MG63 (cell line): ENCODE results near the gene PAWR. TPM values are rescaled to one million over a fixed set of nuclear protein-coding genes. Genes with fewer than 3 reads are reported as not detected.
"Not testable (repeated sequence)": the region's sequence is repeated elsewhere in the genome, so short reads cannot be mapped to it uniquely, and the experiment has no call there.

ENCODE experiments used
- DNase-seq: peaks from one replicate; pipeline ENCODE4 v3.0.0-alpha.2; 2020
- H3K27me3 ChIP-seq: fragments of 250-450 bp; sonication (Bioruptor Pico); 2 replicates; pipeline ENCODE4 v1.5.1; 2020; ENCODE audit warnings: mild to moderate bottlenecking, moderate library complexity
- H3K36me3 ChIP-seq: fragments of 250-450 bp; sonication (Bioruptor Pico); 2 replicates; pipeline ENCODE4 v1.5.1; 2020; ENCODE audit warnings: mild to moderate bottlenecking, moderate library complexity
- H3K4me3 ChIP-seq: fragments of 250-450 bp; sonication (Bioruptor Pico); 2 replicates; pipeline ENCODE4 v1.5.1; 2020; ENCODE audit warnings: mild to moderate bottlenecking, moderate library complexity
- H3K9me3 ChIP-seq: fragments of 250-450 bp; sonication (Bioruptor Pico); 2 replicates; pipeline ENCODE4 v1.5.1; 2020; ENCODE audit warnings: mild to moderate bottlenecking, moderate library complexity
- total RNA-seq: library from RNA; depleted of rRNA; stranded (reverse); fragments of >200 nt; shearing (Covaris generic); gene quantifications from 2 replicates; pipeline ENCODE4 v1.2.3, GENCODE V29; 2014; ENCODE audit warnings: low replicate concordance

PAWR gene
- total RNA-seq, 1 experiment from 2014 or later, result 80.3 TPM

DNA sequence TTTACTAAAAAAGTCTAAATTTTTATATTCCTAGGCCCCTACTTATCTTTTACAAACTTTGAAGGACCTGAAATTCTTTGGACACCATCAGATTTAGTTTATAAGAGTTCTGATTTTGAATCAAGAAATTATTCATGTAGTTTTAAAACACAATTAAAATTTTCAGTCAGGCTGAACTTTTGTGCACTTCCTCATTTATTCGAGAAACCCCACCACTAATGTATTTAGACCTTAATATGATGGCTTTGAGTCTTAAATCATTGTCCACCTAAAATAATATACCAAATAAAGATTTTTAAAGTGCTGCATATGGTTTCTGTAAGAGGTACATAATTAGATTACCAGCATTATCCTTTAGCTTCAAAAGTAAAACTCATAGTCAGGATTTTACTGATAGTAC lies 103.4 kb downstream of the PAWR start:
- no peak for DNase-seq
- Histone ChIP-seq H3K4me3 (no peak overlapping the region), H3K36me3 (peaks cover 58% of the 10 kb centered on the region), H3K9me3 (no peaks in the 10 kb centered on the region), H3K27me3 (no peaks in the 10 kb centered on the region)

GRCh38 chr12:79585147-79585546 lies 105.6 kb downstream of the PAWR start:
- Histone ChIP-seq H3K36me3 (peaks cover 56% of the 10 kb centered on the region), H3K27me3 (no peaks in the 10 kb centered on the region), H3K4me3 (no peak overlapping the region), H3K9me3 (no peaks in the 10 kb centered on the region)
- no peak for DNase-seq

DNA sequence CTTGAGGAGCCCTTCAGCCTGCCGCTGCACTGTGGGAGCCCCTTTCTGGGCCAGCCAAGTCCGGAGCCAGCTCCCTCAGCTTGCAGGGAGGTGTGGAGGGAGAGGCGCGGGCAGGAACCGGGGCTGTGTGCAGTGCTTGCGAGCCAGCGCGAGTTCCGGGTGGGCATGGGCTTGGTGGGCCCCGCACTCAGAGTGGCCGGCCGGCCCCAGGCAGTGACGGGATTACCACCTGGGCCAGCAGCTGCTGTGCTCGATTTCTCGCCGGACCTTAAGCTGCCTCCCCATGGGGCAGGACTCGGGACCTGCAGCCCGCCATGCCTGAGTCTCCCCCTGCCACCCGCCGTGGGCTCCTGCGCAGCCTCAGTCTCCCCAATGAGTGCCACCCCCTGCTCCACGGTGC lies 116.9 kb downstream of the PAWR start:
- DNase-seq, result no peak
- Histone ChIP-seq H3K4me3 (no peak overlapping the region), H3K36me3 (peaks cover 54% of the 10 kb centered on the region), H3K27me3 (no peaks in the 10 kb centered on the region), H3K9me3 (peaks cover 16% of the 10 kb centered on the region)

GRCh38 chr12:79569679-79570078 lies 121.1 kb downstream of the PAWR start:
- Histone ChIP-seq H3K9me3 (peaks cover 13% of the 10 kb centered on the region), H3K36me3 (peaks cover 73% of the 10 kb centered on the region), H3K4me3 (no peak overlapping the region), H3K27me3 (no peaks in the 10 kb centered on the region)
- DNase-seq, result no peak

GRCh38 chr12:79567175-79567563 lies 123.6 kb downstream of the PAWR start:
- Histone ChIP-seq H3K36me3 (peaks cover 77% of the 10 kb centered on the region), H3K27me3 (no peaks in the 10 kb centered on the region), H3K9me3 (peaks cover 6% of the 10 kb centered on the region), H3K4me3 (no peak overlapping the region)
- no peak for DNase-seq

GRCh38 chr12:79566452-79567174 lies 124.2 kb downstream of the PAWR start:
- H3K9me3 ChIP-seq, result peaks cover 8% of the 10 kb centered on the region
- H3K4me3 ChIP-seq, result no peak overlapping the region
- H3K36me3 ChIP-seq, result peaks cover 77% of the 10 kb centered on the region
- no peak for DNase-seq
- H3K27me3 ChIP-seq, result no peaks in the 10 kb centered on the region

DNA sequence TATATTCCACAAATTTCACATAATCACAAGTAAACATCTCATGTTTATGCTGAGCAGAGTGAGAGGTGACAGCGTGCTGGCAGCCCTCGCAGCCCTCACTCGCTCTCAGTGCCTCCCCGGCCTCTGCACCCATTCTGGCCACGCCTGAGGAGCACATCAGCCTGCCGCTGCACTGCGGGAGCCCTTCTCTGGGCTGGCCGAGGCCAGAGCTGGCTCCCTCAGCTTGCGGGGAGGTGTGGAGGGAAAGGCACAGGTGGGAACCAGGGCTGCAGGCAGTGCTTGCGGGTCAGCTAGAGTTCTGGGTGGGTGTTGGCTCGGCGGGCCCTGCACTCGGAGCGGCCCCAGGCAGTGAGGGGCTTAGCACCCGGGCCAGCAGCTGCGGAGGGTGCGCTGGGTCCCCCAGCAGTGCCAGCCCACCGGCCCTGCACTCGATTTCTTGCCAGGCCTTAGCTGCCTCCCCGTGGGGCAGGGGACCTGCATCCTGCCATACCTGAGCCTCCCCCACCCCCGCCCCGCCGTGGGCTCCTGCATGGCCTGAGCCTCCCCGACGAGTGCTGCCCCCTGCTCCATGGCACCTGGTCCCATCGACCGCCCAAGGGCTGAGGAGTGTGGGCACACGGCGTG lies 125.9 kb downstream of the PAWR start:
- not testable (repeated sequence) for H3K9me3 ChIP-seq, H3K4me3 ChIP-seq, H3K27me3 ChIP-seq, DNase-seq
- H3K36me3 ChIP-seq, result peaks cover 77% of the 10 kb centered on the region

GRCh38 chr12:79563021-79563740 lies 127.6 kb downstream of the PAWR start:
- Histone ChIP-seq H3K9me3 (peaks cover 8% of the 10 kb centered on the region), H3K27me3 (no peaks in the 10 kb centered on the region), H3K36me3 (peaks cover 77% of the 10 kb centered on the region), H3K4me3 (no peak overlapping the region)
- DNase-seq, result no peak

GRCh38 chr12:79561401-79562132 lies 129.2 kb downstream of the PAWR start:
- no peaks in the 10 kb centered on the region for H3K27me3 ChIP-seq
- H3K4me3 ChIP-seq, result no peak overlapping the region
- peaks cover 8% of the 10 kb centered on the region for H3K9me3 ChIP-seq
- DNase-seq, result no peak
- H3K36me3 ChIP-seq, result peaks cover 73% of the 10 kb centered on the region

- Histone ChIP-seq H3K27me3 (no peaks in the 10 kb centered on the region), H3K4me3 (no peak overlapping the region), H3K36me3 (peaks cover 64% of the 10 kb centered on the region), H3K9me3 (peaks cover 8% of the 10 kb centered on the region)
- no peak for DNase-seq
These were observed 130.4 kb downstream of the PAWR start for GRCh38 chr12:79560225-79560889.

- DNase-seq, result no peak
- H3K9me3 ChIP-seq, result peaks cover 8% of the 10 kb centered on the region
- H3K36me3 ChIP-seq, result peaks cover 63% of the 10 kb centered on the region
- H3K4me3 ChIP-seq, result no peak overlapping the region
- H3K27me3 ChIP-seq, result no peaks in the 10 kb centered on the region
These were observed 131.2 kb downstream of the PAWR start for GRCh38 chr12:79559591-79559990.

GRCh38 chr12:79558924-79559469 lies 131.8 kb downstream of the PAWR start:
- no peaks in the 10 kb centered on the region for H3K27me3 ChIP-seq
- no peak overlapping the region for H3K4me3 ChIP-seq
- no peak for DNase-seq
- peaks cover 8% of the 10 kb centered on the region for H3K9me3 ChIP-seq
- H3K36me3 ChIP-seq, result peaks cover 63% of the 10 kb centered on the region

DNA sequence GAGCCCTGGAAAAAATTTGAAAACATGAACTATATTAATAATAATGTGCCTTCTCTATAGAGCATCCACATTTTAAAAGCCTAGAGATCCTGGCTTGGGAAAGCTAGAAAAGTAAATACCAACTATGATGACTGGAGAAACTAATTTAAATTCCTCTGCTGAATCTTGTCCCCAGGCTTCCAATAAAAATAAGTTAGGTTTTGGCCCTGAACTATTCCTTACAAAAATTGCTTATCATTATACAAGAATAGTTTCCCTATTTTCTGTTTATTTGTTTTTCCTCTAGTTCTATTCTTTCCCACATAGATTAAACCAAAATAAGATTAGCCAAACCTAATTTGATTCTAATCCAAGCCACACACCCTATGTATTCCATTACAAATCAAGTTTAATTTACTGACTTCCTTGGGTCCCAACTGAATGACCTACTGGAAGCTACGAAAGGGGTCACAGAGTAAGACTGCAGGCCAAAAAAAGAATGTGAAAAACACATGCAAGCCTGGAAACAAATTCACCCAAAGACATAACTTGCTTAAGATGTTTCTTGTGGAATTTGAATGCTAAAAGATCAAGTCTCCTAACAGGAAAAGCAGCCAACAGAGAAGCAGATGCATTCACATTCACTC lies 133.0 kb downstream of the PAWR start:
- H3K27me3 ChIP-seq, result no peaks in the 10 kb centered on the region
- H3K36me3 ChIP-seq, result peaks cover 64% of the 10 kb centered on the region
- H3K9me3 ChIP-seq, result peaks cover 6% of the 10 kb centered on the region
- no peak overlapping the region for H3K4me3 ChIP-seq
- DNase-seq, result no peak

DNA sequence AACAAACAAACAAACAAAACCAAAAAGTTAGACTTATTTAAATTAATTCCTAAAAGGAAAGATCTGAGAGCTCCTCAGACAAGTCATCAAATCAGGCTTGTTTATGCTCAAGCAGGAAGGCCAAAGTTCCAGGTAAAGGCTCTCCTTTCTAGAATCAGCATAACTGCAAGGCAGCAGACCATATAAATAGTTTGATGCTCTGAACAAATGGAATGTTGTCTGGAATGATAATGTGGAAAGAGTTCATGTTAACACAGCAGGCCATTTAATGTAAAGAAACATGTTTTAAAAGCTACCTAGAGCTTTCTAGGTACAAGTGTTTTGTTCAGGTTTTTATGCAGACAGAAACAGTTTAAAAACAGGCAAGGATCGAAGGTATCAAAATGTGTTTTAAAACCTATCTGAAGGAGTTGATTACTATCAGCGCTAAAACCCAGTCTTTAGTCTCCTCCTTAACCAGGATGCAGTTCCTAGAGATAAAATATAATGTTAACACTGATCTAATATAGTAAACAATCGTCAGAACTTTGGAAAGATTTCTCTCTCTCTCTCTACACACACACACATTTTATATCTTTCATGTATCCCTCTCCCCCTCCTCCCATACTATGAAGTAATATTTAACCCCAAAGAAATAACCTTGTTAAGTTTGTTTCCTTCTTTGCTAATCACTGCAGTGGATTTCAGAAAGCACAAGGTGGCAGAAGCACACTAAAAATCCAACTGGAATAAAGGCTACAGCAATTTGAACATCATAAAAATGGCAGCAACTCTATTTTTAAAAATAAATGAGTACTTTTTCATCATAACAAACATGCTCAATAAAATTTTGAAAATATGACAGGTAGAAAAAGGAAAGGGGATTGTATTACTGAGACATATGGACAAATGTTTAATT lies 135.5 kb downstream of the PAWR start:
- H3K36me3 ChIP-seq, result peaks cover 71% of the 10 kb centered on the region
- no peak overlapping the region for H3K4me3 ChIP-seq
- H3K27me3 ChIP-seq, result no peaks in the 10 kb centered on the region
- no peak for DNase-seq
- H3K9me3 ChIP-seq, result peaks cover 3% of the 10 kb centered on the region; the same call in 1 of the 2 replicates
